ENCODE data around the gene NRXN3.
A peak's percentile ranks its signal among the peaks of the same experiment; 100 is the strongest.

NRXN3 gene

DNA sequence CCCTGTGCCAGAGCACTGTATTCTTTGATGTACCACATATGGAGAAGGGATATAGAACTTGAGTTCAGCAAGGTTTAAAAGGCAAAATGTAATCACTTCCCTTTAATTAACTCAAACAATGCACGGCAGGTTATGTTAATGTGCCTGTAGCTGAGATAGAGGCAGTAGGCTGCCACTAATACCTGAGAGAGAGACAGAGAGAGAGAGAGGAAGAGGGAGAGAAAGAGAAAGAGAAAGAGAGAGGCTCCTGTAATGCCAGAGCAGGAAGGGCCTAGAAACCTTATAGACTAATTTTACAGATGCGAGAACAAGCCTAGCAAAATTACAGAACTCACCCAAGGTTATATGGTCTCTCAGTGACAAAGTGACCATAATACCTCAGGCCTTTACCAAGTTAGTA lies 679.8 kb downstream of the NRXN3 start:
- no peak for DNase-seq

GRCh38 chr14:78851189-78851588 lies 681.0 kb downstream of the NRXN3 start:
- DNase-seq = no peak

GRCh38 chr14:78852040-78852439 lies 681.9 kb downstream of the NRXN3 start:
- no peak for DNase-seq

DNA sequence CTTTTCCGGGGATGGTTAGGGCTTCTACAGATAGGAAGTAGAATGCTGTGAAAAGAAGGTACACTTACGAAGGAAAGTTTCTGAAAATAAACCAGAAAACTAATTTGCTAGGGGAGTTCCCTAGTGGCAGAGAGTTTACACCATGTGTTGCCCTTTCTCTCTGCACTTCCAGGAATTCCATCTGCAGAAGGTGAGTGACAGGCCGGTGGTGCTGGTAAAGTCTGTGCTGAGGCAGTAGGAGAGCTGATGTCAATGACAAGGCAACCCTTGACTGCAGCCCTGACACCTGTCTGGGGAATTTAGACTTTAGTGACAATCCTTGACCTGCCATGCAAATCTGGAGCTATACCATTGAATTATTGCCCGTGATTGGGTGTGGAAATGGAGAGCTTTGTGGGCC lies 687.8 kb downstream of the NRXN3 start:
- DNase-seq = no peak

DNA sequence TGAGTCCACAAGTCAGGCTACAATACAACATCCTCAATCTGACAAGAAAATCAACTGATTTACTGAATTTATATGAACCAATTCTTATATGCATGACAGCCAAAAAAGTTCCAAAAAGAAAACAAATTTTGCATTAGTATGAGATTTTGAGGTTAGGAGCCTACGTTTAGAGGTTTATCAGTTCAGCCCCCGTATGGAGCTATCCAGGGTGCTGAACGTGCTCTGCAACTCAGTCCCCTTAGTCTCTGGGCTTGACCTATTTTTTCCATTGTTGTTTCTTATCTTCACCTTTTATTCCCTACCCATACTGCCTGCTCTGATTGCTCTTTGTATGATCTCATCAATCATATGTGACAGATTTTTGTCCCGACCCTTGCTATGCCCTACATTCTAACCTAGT lies 693.0 kb downstream of the NRXN3 start:
- no peak for DNase-seq

GRCh38 chr14:78872837-78873236 lies 702.7 kb downstream of the NRXN3 start:
- DNase-seq = no peak

- no peak for DNase-seq
These were observed 703.4 kb downstream of the NRXN3 start for GRCh38 chr14:78873581-78873980.

GRCh38 chr14:78875049-78875448 lies 704.9 kb downstream of the NRXN3 start:
- DNase-seq = no peak

DNA sequence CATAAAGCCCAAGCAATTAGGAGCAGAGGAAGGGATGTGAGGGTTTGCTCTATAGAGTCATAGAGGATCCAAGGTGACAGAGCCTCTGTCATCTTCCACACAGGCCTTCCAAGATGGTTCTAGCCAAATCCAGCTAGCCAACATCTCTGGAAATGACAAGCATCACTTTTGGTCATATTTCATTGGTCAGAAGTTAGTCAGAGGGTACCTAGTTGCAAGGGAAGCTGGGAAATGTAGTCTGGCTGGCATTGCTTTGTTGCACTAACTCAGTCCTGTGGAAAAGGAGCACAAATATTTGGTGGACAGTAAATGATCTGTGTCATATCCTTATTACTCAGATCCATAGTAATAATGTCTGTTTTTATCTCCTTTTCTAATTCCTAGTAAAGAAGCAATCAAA lies 715.7 kb downstream of the NRXN3 start:
- DNase-seq = no peak

DNA sequence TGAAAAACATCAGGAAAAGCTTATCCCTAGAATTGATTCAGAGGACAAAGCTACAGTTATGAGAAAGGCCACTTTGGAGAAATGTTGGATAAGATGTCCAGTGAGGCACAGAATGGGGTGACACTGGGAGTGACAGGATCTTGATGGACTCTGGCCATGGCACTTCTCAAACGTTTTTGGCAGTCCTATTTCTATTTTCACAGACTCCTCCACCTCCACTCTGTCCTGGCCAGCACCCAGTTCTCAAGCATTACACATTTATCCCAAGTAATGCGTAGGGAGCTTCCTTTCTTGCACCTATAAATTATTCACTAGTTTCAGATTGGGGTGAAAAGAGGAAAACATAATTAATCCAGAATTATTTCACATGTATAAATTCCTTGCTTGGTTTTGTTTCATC lies 727.3 kb downstream of the NRXN3 start:
- DNase-seq = no peak

- DNase-seq = no peak
These were observed 731.9 kb downstream of the NRXN3 start for GRCh38 chr14:78902010-78902623.

GRCh38 chr14:78904094-78904493 lies 733.9 kb downstream of the NRXN3 start:
- no peak for DNase-seq

DNA sequence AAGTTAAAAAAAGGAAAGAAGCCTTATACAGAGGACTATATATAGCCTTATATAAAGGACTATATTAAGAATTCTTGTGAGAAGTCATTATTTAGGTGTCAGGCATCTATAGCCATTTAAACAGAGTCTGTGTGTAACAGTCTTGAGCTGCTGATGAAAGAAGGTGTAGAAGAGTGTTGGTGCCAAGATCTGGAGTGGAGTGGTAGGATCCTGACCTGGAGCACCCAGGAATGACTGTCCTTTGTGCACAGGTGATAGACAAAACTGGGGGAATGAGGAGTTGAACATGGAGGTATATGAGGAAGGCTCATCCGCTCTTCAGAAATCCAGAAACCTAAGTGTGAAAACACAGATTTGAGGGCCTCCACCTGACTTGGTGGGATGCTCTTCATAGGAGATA lies 747.3 kb downstream of the NRXN3 start:
- DNase-seq = no peak

- no peak for DNase-seq
These were observed 751.7 kb downstream of the NRXN3 start for GRCh38 chr14:78921856-78922255.

GRCh38 chr14:78927261-78927660 lies 757.1 kb downstream of the NRXN3 start:
- no peak for DNase-seq

GRCh38 chr14:78933166-78933565 lies 763.0 kb downstream of the NRXN3 start:
- DNase-seq = no peak

DNA sequence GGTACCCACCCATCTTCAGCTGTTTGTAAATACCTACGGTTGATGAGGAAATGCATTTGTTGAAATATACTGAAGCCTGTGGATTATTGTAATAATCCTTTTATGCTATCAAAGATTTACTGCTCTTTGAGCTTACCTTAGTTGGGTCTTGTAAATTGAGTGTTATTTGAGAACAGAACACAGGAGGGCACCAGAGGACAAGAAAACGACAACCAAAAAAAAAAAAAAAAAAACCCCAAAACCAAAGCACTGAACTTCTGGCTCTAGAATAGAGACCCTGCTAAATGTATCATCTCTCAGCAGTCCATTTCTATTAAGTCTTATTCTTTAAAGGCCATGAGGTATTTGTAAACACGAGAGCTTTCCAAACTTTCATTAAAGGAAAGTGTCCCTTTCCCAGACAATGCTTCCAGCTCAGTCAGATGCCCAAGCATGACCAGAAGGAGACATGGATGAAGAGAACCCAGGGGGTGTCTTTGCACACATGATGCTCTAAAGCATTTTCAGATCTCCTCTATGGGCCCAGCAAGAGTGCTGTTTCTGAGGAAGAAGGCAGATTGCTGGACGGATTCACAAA lies 763.9 kb downstream of the NRXN3 start:
- DNase-seq = no peak

DNA sequence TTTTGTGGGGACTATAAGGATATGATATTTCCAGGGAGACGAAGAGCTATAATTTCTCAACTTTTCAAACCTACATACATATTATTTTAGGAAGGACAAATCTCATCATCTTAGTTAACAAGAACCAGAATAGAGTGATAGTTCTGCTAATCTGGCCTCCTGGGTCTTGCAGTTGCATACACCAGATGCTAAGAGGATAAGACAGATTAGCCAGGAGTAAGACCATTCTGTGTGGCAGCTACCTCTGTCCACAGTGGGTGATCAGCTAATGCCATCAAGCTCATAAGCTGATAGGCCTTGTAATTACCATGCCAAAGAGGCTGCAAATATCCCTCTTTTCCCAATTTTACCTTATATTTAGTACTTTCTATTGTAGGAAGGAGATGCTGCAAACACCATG lies 776.8 kb downstream of the NRXN3 start:
- no peak for DNase-seq

GRCh38 chr14:78947681-78948080 lies 777.5 kb downstream of the NRXN3 start:
- DNase-seq = no peak

GRCh38 chr14:78950649-78951048 lies 780.5 kb downstream of the NRXN3 start:
- no peak for DNase-seq

GRCh38 chr14:78951602-78952001 lies 781.4 kb downstream of the NRXN3 start:
- no peak for DNase-seq

GRCh38 chr14:78959674-78960264 lies 789.6 kb downstream of the NRXN3 start:
- peak; percentile 33 to 34 for DNase-seq

GRCh38 chr14:78967111-78967809 lies 797.1 kb downstream of the NRXN3 start:
- DNase-seq = no peak

- DNase-seq = no peak
These were observed 798.1 kb downstream of the NRXN3 start for GRCh38 chr14:78968265-78968664.
